ENCODE measurements around the gene PLS1.
"Not testable (repeated sequence)": the region's sequence is repeated elsewhere in the genome, so short reads cannot be mapped to it uniquely, and the experiment has no call there.

PLS1 gene

GRCh38 chr3:142580061-142580423 lies 16.2 kb upstream of the PLS1 start:
- DNase-seq (ENCODE audit: low spot score) = no peak
- Histone ChIP-seq H3K4me3 (no peak overlapping the region), H3K27ac (no peak overlapping the region)
- TF ChIP-seq CTCF (IDR thresholded peaks at IDR 0.05) = no peak

GRCh38 chr3:142581070-142581469 lies 15.1 kb upstream of the PLS1 start:
- not testable (repeated sequence) for H3K27ac ChIP-seq; DNase-seq (ENCODE audit: low spot score); H3K4me3 ChIP-seq

GRCh38 chr3:142586803-142587406 lies 9.3 kb upstream of the PLS1 start:
- no peak for TF ChIP-seq CTCF (IDR thresholded peaks at IDR 0.05)
- no peak overlapping the region for H3K27ac ChIP-seq
- H3K4me3 ChIP-seq = no peak overlapping the region
- no peak for DNase-seq (ENCODE audit: low spot score)

- no peak for DNase-seq (ENCODE audit: low spot score)
- no peak overlapping the region for H3K27ac ChIP-seq
- no peak overlapping the region for H3K4me3 ChIP-seq
- TF ChIP-seq CTCF (IDR thresholded peaks at IDR 0.05) = no peak
Measured at GRCh38 chr3:142588703-142589102, 7.5 kb upstream of the PLS1 start.

- not testable (repeated sequence) for DNase-seq (ENCODE audit: low spot score); H3K27ac ChIP-seq; H3K4me3 ChIP-seq
Measured at GRCh38 chr3:142592268-142592667, 3.9 kb upstream of the PLS1 start.

GRCh38 chr3:142595141-142595540 lies 1.1 kb upstream of the PLS1 start:
- no peak for DNase-seq (ENCODE audit: low spot score)
- H3K27ac ChIP-seq = no peak overlapping the region
- no peak for TF ChIP-seq CTCF (IDR thresholded peaks at IDR 0.05)
- no peak overlapping the region for H3K4me3 ChIP-seq

GRCh38 chr3:142595581-142595950 lies 627 bp upstream of the PLS1 start:
- peak overlapping the region; percentile 73 for H3K4me3 ChIP-seq
- no peak for DNase-seq (ENCODE audit: low spot score)
- no peak for TF ChIP-seq CTCF (IDR thresholded peaks at IDR 0.05)

GRCh38 chr3:142596726-142597088 lies 514 bp downstream of the PLS1 start:
- H3K4me3 ChIP-seq = peak overlapping the region; percentile 73
- H3K27ac ChIP-seq = no peak overlapping the region
- no peak for DNase-seq (ENCODE audit: low spot score)
- no peak for TF ChIP-seq CTCF (IDR thresholded peaks at IDR 0.05)

More at GRCh38 chr3:142595581-142595950, 627 bp upstream of the PLS1 start:
- H3K27ac ChIP-seq = peak overlapping the region in 1 of 2 donors; percentile 32
